ACC112 (cell line): Measurements from ENCODE around the gene CAMK2A.

Experiments
- H2AFZ ChIP-seq: fragments of 200-600 bp; sonication (generic); one replicate; pipeline ENCODE4 v1.6.0; 2017; ENCODE audit warnings: antibody characterized with exemption, low read length; ENCODE audit not compliant: unreplicated experiment
- H3K27ac ChIP-seq: fragments of 200-600 bp; sonication (generic); 2 replicates; pipeline ENCODE4 v1.5.1; 2014; ENCODE audit warnings: low read depth, mild to moderate bottlenecking, antibody characterized with exemption, low read length, moderate library complexity
- H3K27me3 ChIP-seq: fragments of 200-600 bp; sonication (generic); 2 replicates; pipeline ENCODE4 v1.6.1; 2014; ENCODE audit warnings: mild to moderate bottlenecking, antibody characterized with exemption, low read length, moderate library complexity, mixed read lengths; ENCODE audit not compliant: insufficient read depth
- H3K36me3 ChIP-seq: fragments of 200-600 bp; sonication (generic); 2 replicates; pipeline ENCODE4 v1.6.1; 2016; ENCODE audit warnings: mild to moderate bottlenecking, antibody characterized with exemption, low read length, moderate library complexity, mixed read lengths; ENCODE audit not compliant: insufficient read depth
- H3K4me1 ChIP-seq: fragments of 200-600 bp; sonication (generic); one replicate; pipeline ENCODE4 v1.6.1; 2016; ENCODE audit warnings: low read length, mixed read lengths; ENCODE audit not compliant: insufficient read depth, unreplicated experiment, control insufficient read depth
- H3K4me3 ChIP-seq: fragments of 200-600 bp; sonication (generic); 2 replicates; pipeline ENCODE4 v1.5.1; 2014; ENCODE audit warnings: mild to moderate bottlenecking, low read depth, low read length
- H3K79me2 ChIP-seq: fragments of 200-600 bp; sonication (generic); one replicate; pipeline ENCODE4 v1.6.0; 2016; ENCODE audit warnings: low read length; ENCODE audit not compliant: control insufficient read depth, unreplicated experiment, insufficient read depth

The CAMK2A gene

DNA sequence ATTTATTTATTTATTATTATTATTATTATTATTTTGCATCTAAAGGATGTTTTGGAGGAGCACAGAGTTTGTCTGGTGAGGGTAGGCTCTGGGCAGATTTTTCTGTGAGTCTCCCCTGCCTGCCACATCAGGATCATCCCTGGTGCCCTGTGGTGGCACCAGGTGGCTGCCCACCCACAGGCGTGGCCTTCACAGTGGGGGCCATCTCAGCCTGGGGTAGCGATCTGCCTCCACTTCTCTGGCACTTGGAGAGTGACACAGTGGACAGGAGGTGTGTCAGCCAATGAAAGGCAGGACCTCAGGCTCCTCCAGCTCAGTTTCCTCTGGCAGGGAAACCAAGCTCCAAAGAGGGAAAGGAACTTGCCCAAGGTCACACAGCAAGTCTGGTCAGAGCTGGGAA is 69.7 kb downstream of the CAMK2A start:
- Histone ChIP-seq H3K36me3 (no peaks in the 10 kb centered on the region), H3K27ac (no peak overlapping the region), H2AFZ (no peak overlapping the region), H3K4me3 (no peak overlapping the region), H3K27me3 (no peaks in the 10 kb centered on the region), H3K4me1 (no peaks in the 10 kb centered on the region), H3K79me2 (no peaks in the 10 kb centered on the region)

DNA sequence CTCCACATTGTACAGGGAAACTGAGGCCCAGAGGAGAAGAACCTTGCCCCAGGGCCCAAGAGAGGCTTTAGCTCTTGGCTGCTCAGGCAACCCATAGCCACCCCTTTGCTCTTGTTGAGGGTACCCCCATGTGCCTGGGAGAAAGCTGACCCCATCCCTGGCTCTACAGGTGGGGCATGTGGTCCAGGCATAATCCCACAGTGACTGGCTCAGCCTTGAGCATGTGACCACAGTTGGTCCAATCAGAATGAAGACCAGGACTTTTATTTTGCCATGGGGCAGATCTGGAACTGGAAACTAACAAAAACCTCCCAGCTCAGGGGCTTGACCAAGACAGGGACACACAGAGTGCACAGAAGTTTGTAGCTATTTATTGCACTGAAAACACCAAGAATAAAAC is 70.4 kb downstream of the CAMK2A start:
- no peak overlapping the region for H3K4me3 ChIP-seq
- H3K36me3 ChIP-seq: no peaks in the 10 kb centered on the region
- H3K27ac ChIP-seq: no peak overlapping the region
- H3K27me3 ChIP-seq: no peaks in the 10 kb centered on the region
- H3K79me2 ChIP-seq: no peaks in the 10 kb centered on the region
- no peak overlapping the region for H2AFZ ChIP-seq
- no peaks in the 10 kb centered on the region for H3K4me1 ChIP-seq

DNA sequence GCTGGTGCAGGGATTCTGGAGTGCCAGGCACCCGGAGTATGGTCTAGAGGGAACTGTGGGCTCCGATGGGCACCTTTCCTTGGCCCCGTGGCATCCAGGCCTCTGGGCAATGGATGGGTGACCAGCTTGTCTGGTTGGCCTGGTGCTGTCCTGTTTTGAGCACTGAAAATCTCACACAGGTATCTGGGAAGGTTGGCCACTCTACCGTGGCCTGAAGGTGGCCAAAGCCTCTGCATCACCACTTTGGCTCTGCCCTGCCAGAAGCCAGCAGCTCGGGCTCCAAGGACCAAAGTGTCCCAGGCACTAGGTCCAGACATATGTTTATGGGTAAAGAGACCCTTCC is 70.9 kb downstream of the CAMK2A start:
- Histone ChIP-seq H3K36me3 (no peaks in the 10 kb centered on the region), H3K27me3 (no peaks in the 10 kb centered on the region), H3K27ac (no peak overlapping the region), H3K79me2 (no peaks in the 10 kb centered on the region), H3K4me3 (no peak overlapping the region), H2AFZ (no peak overlapping the region), H3K4me1 (no peaks in the 10 kb centered on the region)

DNA sequence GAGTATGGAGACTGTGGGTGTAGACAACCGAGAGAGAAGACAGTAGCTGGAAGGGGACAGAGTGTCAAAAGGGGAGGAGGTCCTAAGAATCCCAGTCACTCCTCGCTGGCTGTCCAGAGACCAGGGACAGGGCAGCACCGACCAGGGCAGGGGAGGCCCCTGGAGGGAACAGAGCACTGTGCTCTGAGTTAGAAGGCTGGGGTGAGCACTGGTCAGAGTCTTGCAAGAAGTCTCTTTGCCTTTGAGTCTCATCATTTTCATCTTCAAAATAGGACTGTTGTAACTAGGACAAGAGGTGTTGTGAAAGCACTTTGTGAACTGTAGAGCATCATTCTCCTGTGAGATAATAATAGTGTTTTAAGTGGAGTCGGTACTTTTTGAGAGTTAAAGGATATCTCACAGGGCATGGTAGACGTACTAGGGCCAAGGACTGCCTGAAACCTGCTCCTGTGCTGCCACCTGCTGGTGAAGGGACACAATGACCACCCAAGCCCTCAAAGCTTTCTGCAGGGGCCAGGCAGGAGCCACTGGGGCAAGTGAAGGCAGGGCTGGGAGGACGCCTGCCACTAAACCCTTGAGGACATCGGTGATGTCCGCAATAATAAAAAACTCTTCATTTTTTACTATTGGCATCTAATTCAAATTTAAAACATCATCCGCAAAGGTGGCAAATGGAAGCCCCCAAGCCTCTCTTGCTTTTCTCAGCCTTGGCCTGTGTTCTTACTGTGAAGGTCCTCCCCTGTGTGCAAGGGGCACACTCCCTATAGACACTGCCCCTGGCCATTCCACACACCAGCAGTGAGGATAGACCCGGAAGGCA is 71.5 kb downstream of the CAMK2A start:
- Histone ChIP-seq H3K27me3 (no peaks in the 10 kb centered on the region), H3K27ac (no peak overlapping the region), H3K4me3 (no peak overlapping the region), H3K4me1 (no peaks in the 10 kb centered on the region), H3K36me3 (no peaks in the 10 kb centered on the region), H2AFZ (no peak overlapping the region), H3K79me2 (no peaks in the 10 kb centered on the region)

DNA sequence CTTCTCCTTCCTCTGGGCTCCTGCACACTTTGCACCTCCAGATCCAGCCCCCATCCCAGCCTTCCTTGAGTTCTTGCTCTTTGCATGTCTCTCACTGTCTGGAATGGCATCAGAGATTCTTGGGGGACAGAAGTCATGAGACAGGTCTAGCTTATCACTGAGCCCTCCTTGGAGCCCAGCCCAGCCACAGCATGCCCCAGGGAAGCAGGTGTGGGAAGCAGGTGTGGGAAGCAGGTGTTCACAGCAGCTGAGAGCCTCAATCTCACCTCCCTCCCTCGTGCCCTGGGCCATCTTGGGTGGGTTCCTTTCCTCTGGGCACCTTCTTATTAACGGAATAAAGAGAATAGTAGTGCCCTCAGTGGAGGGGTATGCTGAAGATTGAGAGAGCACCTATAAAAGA is 72.5 kb downstream of the CAMK2A start:
- Histone ChIP-seq H2AFZ (no peak overlapping the region), H3K36me3 (no peaks in the 10 kb centered on the region), H3K27me3 (no peaks in the 10 kb centered on the region), H3K27ac (no peak overlapping the region), H3K4me3 (no peak overlapping the region), H3K4me1 (no peaks in the 10 kb centered on the region), H3K79me2 (no peaks in the 10 kb centered on the region)

- H3K79me2 ChIP-seq: no peaks in the 10 kb centered on the region
- H3K27me3 ChIP-seq: no peaks in the 10 kb centered on the region
- no peak overlapping the region for H3K27ac ChIP-seq
- no peak overlapping the region for H2AFZ ChIP-seq
- H3K36me3 ChIP-seq: no peaks in the 10 kb centered on the region
- no peak overlapping the region for H3K4me3 ChIP-seq
- H3K4me1 ChIP-seq: no peaks in the 10 kb centered on the region
Observed at GRCh38 chr5:150215979-150216944, 73.3 kb downstream of the CAMK2A start.

- Histone ChIP-seq H2AFZ (no peak overlapping the region), H3K27me3 (no peaks in the 10 kb centered on the region), H3K36me3 (no peaks in the 10 kb centered on the region), H3K79me2 (no peaks in the 10 kb centered on the region), H3K4me3 (no peak overlapping the region), H3K27ac (no peak overlapping the region), H3K4me1 (peaks cover 2% of the 10 kb centered on the region)
Observed at GRCh38 chr5:150214289-150214688, 75.3 kb downstream of the CAMK2A start.

- peaks cover 9% of the 10 kb centered on the region for H3K4me1 ChIP-seq
- no peaks in the 10 kb centered on the region for H3K27me3 ChIP-seq
- no peaks in the 10 kb centered on the region for H3K79me2 ChIP-seq
- no peak overlapping the region for H3K27ac ChIP-seq
- H3K4me3 ChIP-seq: no peak overlapping the region
- H3K36me3 ChIP-seq: no peaks in the 10 kb centered on the region
- H2AFZ ChIP-seq: no peak overlapping the region
Observed at GRCh38 chr5:150213530-150213929, 76.0 kb downstream of the CAMK2A start.

DNA sequence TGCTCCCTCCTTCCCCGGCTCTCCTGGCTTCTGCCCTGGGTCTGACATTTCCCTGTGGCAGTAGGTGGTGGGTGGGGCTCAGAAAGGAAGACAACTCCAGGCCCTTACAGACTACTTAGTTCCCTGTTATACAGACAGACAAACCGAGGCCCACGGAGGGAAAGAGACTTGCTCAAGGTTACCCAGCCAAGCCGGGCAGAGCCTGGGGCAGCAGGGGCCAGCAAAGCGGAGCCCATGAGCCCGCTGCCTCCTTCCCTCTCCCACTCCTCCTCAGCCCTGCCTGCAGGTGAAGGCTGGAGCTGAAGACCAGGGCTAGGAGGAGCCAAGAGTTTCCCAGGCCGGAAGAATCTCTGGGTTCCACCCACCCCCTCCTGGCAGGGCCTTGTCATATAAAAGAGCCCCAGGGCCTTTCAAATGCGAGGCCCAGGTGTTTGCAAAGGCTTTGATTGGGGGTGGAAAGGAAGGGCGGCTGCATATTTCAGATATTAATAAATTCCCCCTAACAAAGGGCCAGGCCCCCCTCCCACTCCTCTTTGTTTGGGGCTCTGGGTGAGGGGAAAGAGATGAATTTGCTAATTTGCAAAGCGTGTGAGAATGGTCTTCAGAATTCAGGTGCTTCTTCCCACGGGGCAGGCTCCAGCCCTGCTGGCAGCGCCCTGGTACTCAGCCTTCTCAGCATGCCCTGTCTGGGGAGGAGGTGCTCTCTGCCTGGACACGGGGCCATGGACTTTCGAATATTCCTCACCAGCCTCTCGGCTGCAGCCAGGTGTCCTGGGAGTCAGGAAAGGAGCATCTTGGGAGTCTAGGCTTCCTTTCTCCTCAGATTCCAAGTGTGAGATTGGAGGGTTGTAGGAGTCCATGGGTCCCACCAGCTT is 78.2 kb downstream of the CAMK2A start:
- H3K27me3 ChIP-seq: no peaks in the 10 kb centered on the region
- H3K4me3 ChIP-seq: no peak overlapping the region
- H3K4me1 ChIP-seq: peaks cover 12% of the 10 kb centered on the region
- H3K36me3 ChIP-seq: no peaks in the 10 kb centered on the region
- no peak overlapping the region for H2AFZ ChIP-seq
- H3K27ac ChIP-seq: no peak overlapping the region
- H3K79me2 ChIP-seq: no peaks in the 10 kb centered on the region

DNA sequence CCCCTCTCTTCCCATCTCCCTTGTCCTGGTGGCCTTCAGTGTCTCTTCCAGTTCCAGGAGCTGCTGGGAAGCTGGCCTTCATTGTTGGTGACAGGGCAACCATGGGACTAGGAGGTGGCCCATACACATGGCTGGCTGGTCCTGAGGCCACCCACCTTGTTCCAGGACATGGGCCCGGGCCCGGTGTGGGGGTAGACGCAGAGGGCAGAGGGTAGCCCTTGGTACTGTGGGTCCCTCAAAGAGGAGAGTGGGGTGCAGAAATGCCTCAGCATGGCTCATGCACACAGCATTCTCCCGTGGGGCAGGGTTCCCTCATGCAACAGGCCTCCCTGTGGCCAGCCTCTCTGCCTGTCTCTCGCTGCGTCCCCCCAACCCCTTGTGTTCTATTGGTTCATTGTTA is 78.9 kb downstream of the CAMK2A start:
- no peaks in the 10 kb centered on the region for H3K27me3 ChIP-seq
- H2AFZ ChIP-seq: no peak overlapping the region
- H3K79me2 ChIP-seq: no peaks in the 10 kb centered on the region
- no peak overlapping the region for H3K27ac ChIP-seq
- no peak overlapping the region for H3K4me3 ChIP-seq
- H3K4me1 ChIP-seq: peaks cover 12% of the 10 kb centered on the region
- H3K36me3 ChIP-seq: no peaks in the 10 kb centered on the region
